HG02884 (cell line): Measurements from ENCODE around the gene CHRM4.

ENCODE experiments used
- ATAC-seq: cut with Tn5 transposase; IDR thresholded peaks from one replicate; pipeline ENCODE4 v1.9.1; 2021; ENCODE audit warnings: mild to moderate bottlenecking, moderate library complexity; ENCODE audit not compliant: unreplicated experiment

CHRM4 gene

DNA sequence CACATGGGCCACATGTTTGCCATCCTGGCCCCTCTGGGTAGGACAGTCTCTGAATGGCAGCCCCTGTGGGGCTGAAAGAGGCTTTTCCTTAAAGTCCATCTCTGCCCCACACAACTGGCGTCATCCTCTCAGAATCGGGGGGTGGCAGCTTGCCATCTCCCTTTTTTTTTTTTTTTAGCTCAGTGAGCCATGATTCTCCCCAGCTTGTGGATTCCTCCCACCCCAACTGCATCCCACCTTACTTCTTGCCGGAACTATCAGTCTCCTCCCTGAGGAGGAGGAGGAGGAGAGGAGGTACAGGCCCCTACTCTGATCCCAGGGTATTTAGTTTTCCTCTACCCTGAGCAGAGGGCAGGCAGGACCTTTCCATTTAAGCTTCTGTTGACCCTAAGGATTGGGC, 40.9 kb downstream of the CHRM4 start:
- ATAC-seq, result no peak

DNA sequence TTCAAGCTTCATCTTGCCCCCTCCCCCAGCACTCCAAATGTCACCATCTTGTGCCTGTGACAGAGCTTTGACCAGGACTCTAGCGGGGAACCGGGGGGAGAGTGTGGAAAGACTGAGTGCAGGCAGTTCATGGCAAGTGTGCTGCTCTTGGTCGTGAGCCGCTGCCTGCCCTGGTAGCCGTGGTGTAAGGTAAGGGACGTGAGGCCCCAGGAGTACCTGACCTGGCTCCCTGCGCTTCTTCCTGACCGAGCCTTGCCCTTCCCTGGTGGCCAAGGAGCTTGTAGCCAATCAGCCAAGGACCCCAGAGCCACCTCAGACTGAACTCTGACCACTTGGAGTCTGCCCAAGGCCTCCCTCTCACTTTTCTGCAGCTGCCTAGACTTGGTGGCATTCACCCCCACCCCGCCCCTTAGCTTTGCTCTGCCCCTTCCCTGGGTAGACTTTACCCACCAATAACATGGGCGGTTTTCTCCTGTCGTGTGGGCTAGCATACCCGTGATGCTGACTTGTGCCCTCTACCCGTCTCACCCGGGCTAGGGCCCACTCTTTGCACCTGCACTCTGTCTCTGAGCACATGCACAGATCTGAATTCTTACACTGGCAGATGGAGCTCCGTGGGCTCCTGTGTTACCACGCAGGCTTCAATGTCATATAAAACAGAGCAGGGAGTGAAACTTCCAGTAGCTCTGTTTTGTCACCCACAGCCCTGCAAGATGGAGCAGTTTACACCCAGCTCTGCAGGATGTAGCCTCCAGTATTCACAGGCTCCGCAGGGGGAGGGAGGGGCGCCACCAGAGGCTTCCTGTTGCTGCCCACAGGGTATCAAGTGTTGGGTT, 42.8 kb downstream of the CHRM4 start:
- no peak for ATAC-seq

DNA sequence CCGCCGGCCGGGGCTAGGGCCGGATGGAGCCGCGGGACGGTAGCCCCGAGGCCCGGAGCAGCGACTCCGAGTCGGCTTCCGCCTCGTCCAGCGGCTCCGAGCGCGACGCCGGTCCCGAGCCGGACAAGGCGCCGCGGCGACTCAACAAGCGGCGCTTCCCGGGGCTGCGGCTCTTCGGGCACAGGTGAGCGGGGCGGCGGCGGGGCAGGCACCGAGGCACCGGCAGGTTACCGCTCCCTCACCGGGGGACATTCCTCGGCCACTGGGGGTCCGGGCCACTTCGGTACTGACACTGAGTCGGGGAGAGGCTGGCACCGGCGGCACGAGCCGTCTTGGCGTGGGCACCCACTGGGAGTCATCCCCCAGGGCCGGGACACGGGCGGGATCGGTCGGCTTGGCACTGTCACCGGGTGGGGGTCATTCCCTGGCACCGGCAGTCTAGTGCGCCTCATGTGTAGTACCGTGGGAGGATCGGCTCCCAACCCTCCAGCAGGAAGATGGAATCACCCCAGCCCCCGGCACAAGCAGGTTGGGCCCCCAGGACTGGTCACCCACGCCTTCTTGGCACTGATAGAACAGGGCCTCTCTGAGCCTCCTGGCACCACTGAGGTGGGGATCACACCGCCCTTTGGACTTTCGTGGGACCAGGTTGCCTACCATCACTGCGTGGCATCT, 43.8 kb downstream of the CHRM4 start:
- no peak for ATAC-seq

DNA sequence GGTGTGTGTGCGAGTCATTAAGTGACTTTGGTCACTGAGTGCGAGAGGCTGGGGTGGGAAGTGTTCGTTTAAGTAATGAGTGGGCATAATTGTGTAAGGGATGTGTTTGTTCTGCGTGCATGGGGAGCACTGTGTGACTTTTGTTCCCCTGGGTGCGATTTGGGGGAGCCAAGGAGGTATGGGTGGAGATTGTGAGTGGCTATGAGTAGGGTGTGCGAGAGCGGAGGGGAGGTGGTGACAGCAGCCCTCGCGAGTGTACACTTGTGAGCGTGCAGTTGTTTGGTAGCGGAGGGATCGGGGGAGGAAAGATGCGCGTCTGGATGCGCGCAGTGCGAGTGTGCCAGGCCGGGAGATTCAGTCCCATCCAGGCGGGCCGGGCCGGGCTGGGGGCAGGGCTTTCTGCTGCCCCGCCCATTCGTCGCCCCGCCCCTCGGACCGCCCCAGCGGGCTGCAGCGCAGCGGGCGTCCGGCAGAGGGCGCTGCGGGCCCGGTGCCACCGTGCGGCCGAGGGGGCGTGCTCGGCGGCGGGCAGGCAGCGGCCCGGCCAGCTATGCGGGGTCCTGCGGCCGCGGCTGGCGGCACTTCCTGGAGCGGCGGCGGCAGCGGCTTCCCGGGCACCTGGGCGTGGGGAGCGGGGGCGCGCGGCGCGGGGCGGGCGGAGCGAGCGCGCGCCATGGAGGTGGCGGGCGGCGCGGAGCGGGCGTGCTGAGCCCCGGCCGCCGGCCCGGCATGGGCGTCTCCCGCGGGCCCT, 44.5 kb downstream of the CHRM4 start, which contains the start of gene DGKZ:
DGKZ (plus strand) TSS at position 578 of the 751 bp plus-strand sequence. CDS start 197 bp downstream, outside the sequence.
- ATAC-seq, result peak; percentile 46

DNA sequence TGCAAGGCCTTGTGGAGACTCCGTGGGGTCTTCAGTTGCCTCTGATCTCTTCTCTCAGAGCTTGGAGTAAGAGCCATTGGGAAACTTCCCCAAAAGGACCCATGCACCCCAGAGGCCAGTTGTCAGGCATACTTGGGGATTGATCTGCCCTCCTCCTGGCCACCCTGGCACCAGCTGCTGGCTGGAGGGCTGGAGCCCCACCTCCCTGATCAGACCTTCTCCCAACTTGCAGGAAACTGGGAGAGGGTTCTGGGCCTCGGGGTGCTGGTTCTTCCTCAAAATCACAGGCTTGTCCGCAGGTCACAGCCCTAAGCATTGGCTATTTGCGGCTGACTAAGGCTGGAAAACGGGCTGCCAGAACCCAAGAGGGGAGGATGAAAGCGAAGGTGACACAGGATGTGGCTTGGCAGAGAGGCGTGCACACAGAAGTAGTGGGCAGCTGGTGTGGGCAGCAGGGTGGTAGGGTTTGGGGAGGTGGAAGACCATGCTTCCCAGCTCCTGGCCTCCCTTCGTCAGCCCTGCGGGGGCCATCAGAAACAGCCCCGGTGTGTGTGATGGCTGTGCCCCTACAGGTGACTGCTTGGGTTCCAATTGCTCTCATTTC, 45.6 kb downstream of the CHRM4 start:
- no peak for ATAC-seq

DNA sequence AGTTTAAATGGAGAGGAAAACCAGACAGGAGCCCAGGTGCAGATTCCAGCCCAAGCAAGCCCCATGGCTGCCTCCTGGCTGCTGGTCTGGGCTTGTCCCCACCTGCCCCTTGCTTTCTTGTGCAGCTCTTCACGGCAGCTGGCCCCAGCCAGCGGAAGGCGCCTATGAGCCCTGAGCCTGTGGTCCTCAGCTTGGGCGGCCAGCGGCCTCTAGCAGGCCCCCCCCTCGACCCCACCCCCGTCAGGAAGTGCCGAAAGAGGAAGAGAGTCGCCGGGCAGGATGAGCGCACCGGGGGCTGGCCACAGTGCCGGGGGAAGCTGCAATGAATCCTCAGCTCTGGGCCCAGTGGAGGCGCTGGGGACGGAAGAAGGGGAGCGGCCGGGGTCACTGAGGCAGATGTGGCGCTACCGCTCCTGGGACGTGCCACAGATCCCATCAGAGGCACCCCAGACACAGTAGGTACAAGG, 46.4 kb downstream of the CHRM4 start:
- no peak for ATAC-seq

DNA sequence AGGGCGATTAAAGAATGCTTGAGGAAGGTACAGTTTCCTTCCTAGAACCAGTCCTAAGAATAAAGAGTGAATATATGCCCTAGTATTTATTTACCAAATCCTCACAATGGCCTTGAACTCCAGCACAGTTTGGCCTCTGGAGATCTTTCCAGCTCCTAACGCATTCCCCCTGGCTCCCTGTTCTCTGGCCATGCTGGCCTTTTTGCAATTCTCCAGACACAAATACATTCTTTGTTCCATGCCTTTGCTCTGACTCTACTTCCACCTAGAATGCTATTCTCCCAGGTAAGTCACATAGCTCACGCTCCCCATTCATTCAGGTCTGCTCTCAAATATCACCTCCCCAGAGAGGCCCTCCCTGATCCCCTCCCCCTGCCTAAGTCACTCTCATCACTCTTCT, 48.1 kb downstream of the CHRM4 start:
- ATAC-seq, result no peak

DNA sequence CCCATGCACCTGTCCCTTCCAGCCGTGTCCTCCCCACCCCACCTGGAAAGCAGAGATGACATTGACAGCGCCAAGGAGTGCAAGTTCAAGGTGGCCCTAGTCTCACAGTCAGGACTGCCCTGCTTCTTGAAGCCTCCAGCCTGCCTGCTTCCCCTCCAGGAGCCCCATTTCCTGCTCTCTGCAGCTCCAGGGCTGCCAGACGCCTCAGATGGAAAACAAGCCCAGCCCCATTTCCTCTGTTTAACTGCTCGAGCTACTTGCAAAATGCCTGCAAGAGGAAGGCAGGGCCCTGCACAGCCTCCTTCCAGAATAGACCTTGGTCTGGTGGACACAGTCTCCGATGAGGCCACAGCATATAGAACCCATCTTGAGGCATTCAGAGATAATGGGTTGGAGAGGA, 49.3 kb downstream of the CHRM4 start:
- ATAC-seq, result no peak

DNA sequence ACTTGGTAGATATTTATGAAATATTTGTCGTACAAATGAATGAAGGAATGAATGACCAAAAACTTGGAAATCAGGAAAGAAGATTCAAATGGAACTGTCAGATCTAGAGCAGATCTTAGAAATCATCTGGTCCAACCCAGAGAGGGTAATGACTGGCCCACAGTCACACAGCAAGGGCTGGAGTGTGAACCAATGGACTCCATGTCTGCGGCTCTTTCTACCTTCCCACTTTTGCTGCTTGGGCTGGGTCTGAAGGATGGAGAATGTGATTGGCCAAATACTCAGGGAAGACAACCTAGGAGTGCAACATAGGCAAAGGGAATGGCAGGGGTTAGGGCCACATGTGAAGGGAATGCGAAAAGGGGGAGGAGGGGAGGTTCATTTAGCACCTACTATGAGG, 50.1 kb downstream of the CHRM4 start:
- no peak for ATAC-seq

DNA sequence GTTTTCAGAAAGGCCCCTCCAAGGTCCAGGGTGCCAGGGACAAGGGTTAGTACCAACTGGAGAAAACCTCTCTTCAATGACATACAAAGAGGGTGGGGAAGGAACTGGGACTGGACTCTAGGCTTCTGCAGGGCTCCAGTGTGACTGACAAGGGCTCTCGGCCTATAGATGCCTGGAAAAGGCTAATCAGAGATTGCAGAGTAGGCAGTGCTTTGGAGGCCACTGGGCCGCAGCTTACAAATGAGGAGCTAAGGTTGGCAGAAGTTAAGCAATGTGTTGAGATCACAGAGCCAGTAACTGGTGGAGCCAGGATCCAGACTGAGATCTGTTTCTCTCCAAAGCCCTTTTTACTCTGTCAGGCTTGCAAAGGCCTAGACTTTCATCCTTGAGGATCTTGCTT, 51.8 kb downstream of the CHRM4 start:
- no peak for ATAC-seq

DNA sequence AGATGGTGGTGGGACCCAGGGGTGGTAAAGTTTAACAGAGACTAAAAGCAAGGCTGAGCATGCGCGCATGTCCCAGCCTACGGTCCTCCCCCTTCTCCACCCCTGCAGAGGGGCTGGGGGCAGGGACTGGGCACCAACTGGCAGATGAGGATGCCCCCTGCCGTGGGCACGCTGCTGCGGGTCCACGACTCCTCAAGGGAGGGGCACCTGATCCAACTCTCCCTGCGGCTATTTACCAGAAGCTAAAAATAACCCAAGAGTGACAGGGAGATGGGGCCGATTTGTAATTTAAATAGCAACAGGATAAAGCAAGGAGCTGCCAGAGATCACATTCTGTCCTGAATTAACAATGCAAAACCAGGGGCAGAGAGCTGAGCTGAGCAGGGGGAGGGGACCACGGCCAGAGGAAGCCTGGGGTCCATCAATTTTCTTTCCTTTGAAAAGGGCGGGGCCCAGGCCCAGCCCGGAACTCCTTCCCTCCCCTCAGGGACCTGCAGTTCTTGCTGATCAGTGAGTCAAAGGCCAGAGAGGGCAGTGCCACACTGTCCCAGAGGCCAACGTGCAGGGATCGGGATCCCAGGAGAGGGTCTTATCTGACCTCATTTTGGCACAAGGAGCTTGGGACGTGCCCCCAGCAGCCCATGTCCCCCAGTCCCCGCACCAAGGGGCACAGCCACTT, 52.4 kb downstream of the CHRM4 start:
- ATAC-seq, result no peak

DNA sequence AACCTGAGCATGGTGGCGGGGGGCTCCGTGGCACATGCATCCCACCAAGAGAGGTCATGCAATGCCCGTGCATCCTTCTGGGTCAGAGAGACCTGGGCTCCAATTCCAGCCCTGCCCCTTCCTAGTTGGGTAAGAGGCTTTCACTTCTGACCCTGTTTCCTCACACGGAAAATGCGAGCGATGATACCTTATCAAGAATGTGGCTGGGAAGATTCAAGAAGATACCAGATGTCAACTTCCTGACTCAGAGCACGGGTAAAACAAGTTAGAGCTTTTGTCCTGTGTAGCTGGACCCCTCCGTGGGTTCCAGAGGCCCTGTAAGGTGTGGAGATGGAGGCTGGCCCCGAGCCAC, 53.0 kb downstream of the CHRM4 start:
- no peak for ATAC-seq

DNA sequence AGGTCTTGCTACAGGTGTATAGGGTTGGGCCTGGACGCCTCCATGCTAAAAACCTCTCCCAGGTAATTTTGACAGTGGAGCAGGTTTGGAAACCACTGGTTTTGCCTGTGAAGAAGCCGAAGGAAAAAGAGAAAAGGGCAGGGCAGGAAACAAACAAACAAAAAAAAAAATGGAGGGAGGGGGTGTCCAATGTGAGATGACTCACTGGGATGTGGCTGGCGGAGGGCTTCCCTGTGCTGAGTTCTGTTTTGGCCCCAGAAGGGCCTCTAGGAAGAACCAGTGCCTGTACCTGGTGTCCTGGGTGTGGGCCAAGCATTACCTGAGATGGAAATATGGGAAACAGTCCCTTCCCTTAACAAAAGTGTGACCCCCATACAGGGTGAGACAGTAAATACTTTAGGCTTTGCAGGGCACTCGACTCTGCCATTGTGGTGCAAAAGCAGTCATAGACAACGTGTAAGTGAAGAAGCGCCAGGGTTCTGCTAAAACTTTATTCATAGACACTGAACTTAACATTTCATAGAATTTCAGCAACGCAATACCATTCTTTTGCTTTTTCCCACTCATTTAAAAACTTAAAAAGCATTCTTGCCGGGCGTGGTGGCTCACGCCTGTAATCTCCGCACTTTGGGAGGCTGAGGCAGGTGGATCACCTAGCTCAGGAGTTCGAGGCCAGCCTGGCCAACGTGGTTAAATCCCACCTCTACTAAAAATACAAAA, 53.8 kb downstream of the CHRM4 start:
- ATAC-seq, result no peak

DNA sequence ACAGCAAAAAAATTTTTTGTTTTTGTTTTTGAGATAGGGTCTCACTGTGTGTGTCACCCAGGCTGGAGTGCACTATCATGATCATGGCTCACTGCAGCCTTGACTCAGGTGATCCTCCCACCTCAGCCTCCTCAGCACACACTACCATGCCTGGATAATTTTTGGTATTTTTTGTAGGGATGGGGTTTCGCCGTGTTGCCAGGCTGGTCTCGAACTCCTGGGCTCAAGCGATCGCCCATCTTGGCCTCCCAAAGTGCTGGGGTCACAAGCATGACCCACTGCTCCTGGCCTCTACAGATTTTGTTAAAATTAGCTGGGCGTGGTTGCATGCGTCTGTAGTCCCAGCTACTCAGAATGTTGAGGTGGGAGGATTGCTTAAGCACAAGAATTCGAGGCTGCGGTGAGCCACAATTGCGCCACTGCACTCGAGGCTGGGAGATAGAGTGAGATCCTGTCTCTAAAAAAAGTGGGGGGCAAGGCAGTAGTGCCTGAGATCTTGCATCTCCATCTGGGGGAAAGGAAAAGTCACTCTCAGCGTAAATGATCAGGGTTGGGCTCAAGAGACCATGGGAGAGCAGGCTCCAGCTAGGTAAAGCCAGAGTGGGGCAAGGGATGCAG, 54.9 kb downstream of the CHRM4 start:
- no peak for ATAC-seq

DNA sequence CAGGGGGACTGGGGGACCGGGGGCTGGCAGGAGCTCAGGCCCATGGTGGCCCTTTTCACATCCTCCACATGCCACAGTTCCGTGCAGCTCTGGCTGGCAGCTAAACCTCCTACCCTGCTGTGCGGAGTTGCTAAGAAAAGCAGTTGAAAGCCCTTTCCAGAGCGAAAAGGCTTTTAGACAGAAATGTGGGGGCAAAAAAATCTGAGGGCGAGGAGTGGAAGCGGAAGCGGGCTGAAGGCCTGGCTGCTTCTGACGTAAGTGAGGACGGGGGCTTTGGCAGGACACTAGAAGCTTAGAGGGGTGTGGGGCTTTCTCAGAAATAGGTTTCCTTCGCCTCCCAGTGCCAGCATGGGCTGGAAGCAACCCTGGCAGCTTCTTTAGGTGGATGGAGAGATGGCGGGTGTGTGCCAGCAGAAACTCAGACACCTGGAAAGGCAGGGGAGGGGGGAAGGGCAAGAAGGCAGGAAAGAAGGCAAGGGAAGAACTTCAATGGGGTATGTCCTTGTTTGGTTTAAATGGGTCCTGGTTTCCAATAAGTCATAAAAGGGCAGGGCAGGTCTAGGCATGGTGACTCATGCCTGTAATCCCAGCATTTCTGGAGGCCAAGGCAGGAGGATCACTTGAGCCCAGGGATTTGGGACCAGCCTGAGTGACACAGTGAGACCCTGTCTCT, 55.5 kb downstream of the CHRM4 start:
- no peak for ATAC-seq

DNA sequence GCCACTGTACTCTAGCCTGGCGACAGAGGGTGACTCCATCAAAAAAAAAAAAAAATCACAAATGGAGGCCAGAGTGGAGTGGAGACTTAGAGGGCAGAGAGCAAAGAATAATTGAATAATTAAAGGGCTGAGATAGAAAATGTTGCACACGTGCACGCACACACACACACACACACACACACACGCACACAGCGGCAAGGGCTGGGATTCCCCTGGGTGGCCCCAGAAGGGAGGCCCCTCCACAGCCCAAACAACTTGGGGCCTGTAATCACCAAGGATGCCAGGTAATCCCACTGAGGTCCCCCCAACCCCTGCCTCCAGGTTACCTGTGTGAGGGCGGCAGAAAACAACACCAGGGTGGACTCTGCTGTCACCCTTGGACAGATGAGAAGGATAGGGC, 56.3 kb downstream of the CHRM4 start:
- no peak for ATAC-seq

DNA sequence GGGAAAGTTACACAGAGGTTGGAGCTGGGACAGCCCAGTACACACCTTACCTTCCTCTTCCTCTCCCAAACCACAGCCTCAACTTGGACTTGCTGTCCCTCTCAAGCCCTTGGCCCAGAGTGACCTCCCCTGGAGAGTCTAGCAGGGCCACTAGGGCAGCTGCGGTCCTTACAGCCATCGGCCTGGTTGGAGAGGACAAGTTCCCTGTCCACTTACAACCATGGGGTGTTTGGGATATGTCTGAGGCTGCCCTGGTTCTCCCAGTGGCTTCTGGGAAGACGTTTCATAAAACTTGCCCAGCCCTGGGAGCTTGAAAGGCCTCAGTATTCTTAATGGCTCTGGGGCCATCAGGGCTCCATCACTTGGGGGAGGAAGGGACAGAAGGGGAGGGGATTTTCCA, 57.4 kb downstream of the CHRM4 start:
- ATAC-seq, result no peak
